Mononuclear cell (primary cell): ENCODE measurements around the gene HNRNPH2. TPM values are rescaled to one million over a fixed set of nuclear protein-coding genes. Genes with fewer than 3 reads are reported as not detected.
A peak's percentile ranks its signal among the peaks of the same experiment; 100 is the strongest.

Source experiments
- H3K27me3 ChIP-seq: 2 replicates; pipeline ENCODE4 v1.6.0; 2011; ENCODE audit warnings: low read length, control low read depth; ENCODE audit not compliant: insufficient read depth
- H3K4me1 ChIP-seq: 2 replicates; pipeline ENCODE4 v1.5.1; 2011; ENCODE audit warnings: mild to moderate bottlenecking, low read length, control low read depth; ENCODE audit not compliant: insufficient read depth
- H3K4me3 ChIP-seq: 2 replicates; pipeline ENCODE4 v1.5.1; 2011; ENCODE audit warnings: mild to moderate bottlenecking, low read length, moderate library complexity
- H3K9me3 ChIP-seq: 2 replicates; pipeline ENCODE4 v1.5.1; 2011; ENCODE audit warnings: low read depth, mild to moderate bottlenecking, control low read depth, low read length
- total RNA-seq: library from RNA; depleted of rRNA; stranded (reverse); fragments of >200 nt; gene quantifications from one replicate; pipeline ENCODE4 v1.2.3, GENCODE V29; 2012

Gene HNRNPH2
- total RNA-seq, 1 donor = 75.5 TPM

GRCh38 chrX:101388604-101389003 is 19.4 kb upstream of the HNRNPH2 start:
- Histone ChIP-seq H3K27me3 (no peaks in the 10 kb centered on the region), H3K4me1 (peaks cover 24% of the 10 kb centered on the region), H3K9me3 (no peaks in the 10 kb centered on the region), H3K4me3 (no peak overlapping the region)

GRCh38 chrX:101390664-101391525 is 17.1 kb upstream of the HNRNPH2 start, which contains the start of gene RPL36A:
Gene RPL36A, plus strand, starts transcription at chrX:101391011. Its CDS starts 33 bp downstream, at chrX:101391044.
- no peaks in the 10 kb centered on the region for H3K9me3 ChIP-seq
- peaks cover 21% of the 10 kb centered on the region for H3K4me1 ChIP-seq
- peak within 1 kb of the TSS; percentile 60 for H3K4me3 ChIP-seq
- no peaks in the 10 kb centered on the region for H3K27me3 ChIP-seq

GRCh38 chrX:101391831-101392230 is 16.2 kb upstream of the HNRNPH2 start:
- Histone ChIP-seq H3K9me3 (no peaks in the 10 kb centered on the region), H3K4me3 (peak overlapping the region; percentile 60), H3K27me3 (no peaks in the 10 kb centered on the region), H3K4me1 (peaks cover 17% of the 10 kb centered on the region)

- Histone ChIP-seq H3K9me3 (no peaks in the 10 kb centered on the region), H3K4me1 (peaks cover 15% of the 10 kb centered on the region), H3K27me3 (no peaks in the 10 kb centered on the region), H3K4me3 (no peak overlapping the region)
Measured at GRCh38 chrX:101393530-101394305, 14.3 kb upstream of the HNRNPH2 start.

- H3K4me1 ChIP-seq = peaks cover 15% of the 10 kb centered on the region
- H3K4me3 ChIP-seq = no peak overlapping the region
- H3K27me3 ChIP-seq = no peaks in the 10 kb centered on the region
- no peaks in the 10 kb centered on the region for H3K9me3 ChIP-seq
Measured at GRCh38 chrX:101394372-101394771, 13.7 kb upstream of the HNRNPH2 start.

GRCh38 chrX:101395789-101396188 is 12.2 kb upstream of the HNRNPH2 start:
- Histone ChIP-seq H3K9me3 (no peaks in the 10 kb centered on the region), H3K27me3 (no peaks in the 10 kb centered on the region), H3K4me3 (no peak overlapping the region), H3K4me1 (peaks cover 15% of the 10 kb centered on the region)

GRCh38 chrX:101397779-101398178 is 10.2 kb upstream of the HNRNPH2 start:
- Histone ChIP-seq H3K4me1 (peaks cover 10% of the 10 kb centered on the region), H3K27me3 (no peaks in the 10 kb centered on the region), H3K4me3 (no peak overlapping the region), H3K9me3 (no peaks in the 10 kb centered on the region)

- Histone ChIP-seq H3K9me3 (no peaks in the 10 kb centered on the region), H3K4me1 (peaks cover 10% of the 10 kb centered on the region), H3K27me3 (no peaks in the 10 kb centered on the region), H3K4me3 (no peak overlapping the region)
Measured at GRCh38 chrX:101398694-101399093, 9.3 kb upstream of the HNRNPH2 start.

GRCh38 chrX:101399825-101400224 is 8.2 kb upstream of the HNRNPH2 start:
- Histone ChIP-seq H3K4me3 (no peak overlapping the region), H3K9me3 (no peaks in the 10 kb centered on the region), H3K4me1 (peaks cover 10% of the 10 kb centered on the region), H3K27me3 (no peaks in the 10 kb centered on the region)

GRCh38 chrX:101407167-101407747 is 765 bp upstream of the HNRNPH2 start:
- Histone ChIP-seq H3K4me1 (peaks cover 35% of the 10 kb centered on the region), H3K9me3 (no peaks in the 10 kb centered on the region), H3K4me3 (peak overlapping the region; percentile 74), H3K27me3 (no peaks in the 10 kb centered on the region)

- Histone ChIP-seq H3K4me1 (peaks cover 35% of the 10 kb centered on the region), H3K9me3 (no peaks in the 10 kb centered on the region), H3K4me3 (peak overlapping the region; percentile 74), H3K27me3 (no peaks in the 10 kb centered on the region)
Measured at GRCh38 chrX:101408532-101408841, 465 bp downstream of the HNRNPH2 start.

GRCh38 chrX:101409043-101409442 is 1.0 kb downstream of the HNRNPH2 start:
- Histone ChIP-seq H3K4me1 (peaks cover 35% of the 10 kb centered on the region), H3K9me3 (no peaks in the 10 kb centered on the region), H3K4me3 (peak overlapping the region; percentile 74), H3K27me3 (no peaks in the 10 kb centered on the region)

GRCh38 chrX:101410461-101410860 is 2.4 kb downstream of the HNRNPH2 start:
- Histone ChIP-seq H3K9me3 (no peaks in the 10 kb centered on the region), H3K4me3 (no peak overlapping the region), H3K27me3 (no peaks in the 10 kb centered on the region), H3K4me1 (peaks cover 41% of the 10 kb centered on the region)

- Histone ChIP-seq H3K9me3 (no peaks in the 10 kb centered on the region), H3K4me1 (peaks cover 39% of the 10 kb centered on the region), H3K4me3 (no peak overlapping the region), H3K27me3 (no peaks in the 10 kb centered on the region)
Measured at GRCh38 chrX:101411984-101412383, 4.0 kb downstream of the HNRNPH2 start.
